Measurements from ENCODE around the gene PCSK1. TPM values are rescaled to one million over a fixed set of nuclear protein-coding genes. Genes with fewer than 3 reads are reported as not detected.

Gene PCSK1
- total RNA-seq, 1 donor from 2014 or later = not detected

DNA sequence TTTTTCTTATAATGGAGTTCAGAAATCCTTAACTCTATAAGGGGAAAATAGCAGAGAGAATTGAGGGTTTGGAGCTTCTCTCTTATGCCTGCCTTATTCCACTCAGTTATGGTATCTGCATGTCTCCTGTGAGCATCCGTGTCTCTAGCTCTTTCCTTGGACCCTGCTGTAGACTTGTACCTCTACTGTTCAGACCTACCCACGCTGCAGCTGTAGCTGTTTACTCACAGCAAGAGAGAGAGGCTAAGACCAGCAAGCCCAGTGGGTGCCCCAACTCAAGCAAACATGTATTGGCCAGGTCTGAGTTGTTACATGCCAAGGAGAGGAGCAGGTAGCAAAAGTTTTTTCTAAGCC is 7.1 kb upstream of the PCSK1 start:
- no peaks in the 10 kb centered on the region for H3K9me3 Mint-ChIP-seq (ENCODE audit: unreplicated experiment)
- TF ChIP-seq, protein P1, sequence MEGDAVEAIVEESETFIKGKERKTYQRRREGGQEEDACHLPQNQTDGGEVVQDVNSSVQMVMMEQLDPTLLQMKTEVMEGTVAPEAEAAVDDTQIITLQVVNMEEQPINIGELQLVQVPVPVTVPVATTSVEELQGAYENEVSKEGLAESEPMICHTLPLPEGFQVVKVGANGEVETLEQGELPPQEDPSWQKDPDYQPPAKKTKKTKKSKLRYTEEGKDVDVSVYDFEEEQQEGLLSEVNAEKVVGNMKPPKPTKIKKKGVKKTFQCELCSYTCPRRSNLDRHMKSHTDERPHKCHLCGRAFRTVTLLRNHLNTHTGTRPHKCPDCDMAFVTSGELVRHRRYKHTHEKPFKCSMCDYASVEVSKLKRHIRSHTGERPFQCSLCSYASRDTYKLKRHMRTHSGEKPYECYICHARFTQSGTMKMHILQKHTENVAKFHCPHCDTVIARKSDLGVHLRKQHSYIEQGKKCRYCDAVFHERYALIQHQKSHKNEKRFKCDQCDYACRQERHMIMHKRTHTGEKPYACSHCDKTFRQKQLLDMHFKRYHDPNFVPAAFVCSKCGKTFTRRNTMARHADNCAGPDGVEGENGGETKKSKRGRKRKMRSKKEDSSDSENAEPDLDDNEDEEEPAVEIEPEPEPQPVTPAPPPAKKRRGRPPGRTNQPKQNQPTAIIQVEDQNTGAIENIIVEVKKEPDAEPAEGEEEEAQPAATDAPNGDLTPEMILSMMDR (IDR thresholded peaks at IDR 0.05) = no peak

DNA sequence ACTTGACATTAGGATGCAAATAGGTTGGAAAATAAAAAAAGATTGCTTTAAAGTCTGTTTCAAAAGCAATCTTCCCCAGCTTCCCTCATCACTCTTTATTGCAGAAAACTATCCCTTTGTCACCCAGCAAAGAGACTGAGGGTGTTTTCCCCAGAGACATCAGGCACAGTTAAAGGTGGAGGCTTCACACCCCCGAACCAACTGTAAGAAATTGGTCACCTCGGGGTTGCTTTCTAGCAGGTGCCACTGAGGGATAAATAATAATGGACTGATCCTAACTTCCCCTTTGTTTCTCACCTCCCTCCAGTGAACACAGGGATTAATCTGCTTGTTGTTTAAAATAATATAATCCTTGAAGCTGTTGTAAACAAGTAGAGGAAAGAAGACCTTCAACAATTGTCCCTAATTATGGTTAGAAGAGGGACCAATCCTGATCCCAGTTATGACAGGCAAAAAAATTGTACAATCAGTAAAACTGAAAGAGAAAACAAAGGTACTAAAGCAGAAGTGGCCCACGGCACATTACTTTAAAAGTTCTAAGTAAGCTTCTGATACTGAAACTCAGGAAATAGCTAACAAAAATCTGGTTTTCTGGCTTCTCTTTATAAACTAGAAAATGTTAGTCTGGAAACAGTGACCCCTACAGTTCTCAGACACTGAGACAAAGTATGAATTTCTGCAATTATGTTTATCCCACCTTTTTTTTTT is 6.6 kb upstream of the PCSK1 start:
- H3K4me3 Mint-ChIP-seq (ENCODE audit: unreplicated experiment) = no peak overlapping the region
- H3K27ac Mint-ChIP-seq (ENCODE audit: unreplicated experiment) = no peak overlapping the region
- TF ChIP-seq, protein P1 (IDR thresholded peaks at IDR 0.05) = peak; percentile 27
- no peak for DNase-seq (ENCODE audit: extremely low spot score, unreplicated experiment)
- no peaks in the 10 kb centered on the region for H3K4me1 Mint-ChIP-seq (ENCODE audit: unreplicated experiment)
- H3K27me3 Mint-ChIP-seq (ENCODE audit: unreplicated experiment) = peaks cover 76% of the 10 kb centered on the region
- H3K36me3 Mint-ChIP-seq (ENCODE audit: unreplicated experiment) = no peaks in the 10 kb centered on the region
- H3K9me3 Mint-ChIP-seq (ENCODE audit: unreplicated experiment) = no peaks in the 10 kb centered on the region

More for the DNA sequence above, 7.1 kb upstream of the PCSK1 start:
- H3K36me3 Mint-ChIP-seq (ENCODE audit: unreplicated experiment) = no peaks in the 10 kb centered on the region
- H3K27ac Mint-ChIP-seq (ENCODE audit: unreplicated experiment) = no peak overlapping the region
- no peaks in the 10 kb centered on the region for H3K4me1 Mint-ChIP-seq (ENCODE audit: unreplicated experiment)
- DNase-seq (ENCODE audit: extremely low spot score, unreplicated experiment) = no peak
- no peak overlapping the region for H3K4me3 Mint-ChIP-seq (ENCODE audit: unreplicated experiment)
- peaks cover 74% of the 10 kb centered on the region for H3K27me3 Mint-ChIP-seq (ENCODE audit: unreplicated experiment)

DNA sequence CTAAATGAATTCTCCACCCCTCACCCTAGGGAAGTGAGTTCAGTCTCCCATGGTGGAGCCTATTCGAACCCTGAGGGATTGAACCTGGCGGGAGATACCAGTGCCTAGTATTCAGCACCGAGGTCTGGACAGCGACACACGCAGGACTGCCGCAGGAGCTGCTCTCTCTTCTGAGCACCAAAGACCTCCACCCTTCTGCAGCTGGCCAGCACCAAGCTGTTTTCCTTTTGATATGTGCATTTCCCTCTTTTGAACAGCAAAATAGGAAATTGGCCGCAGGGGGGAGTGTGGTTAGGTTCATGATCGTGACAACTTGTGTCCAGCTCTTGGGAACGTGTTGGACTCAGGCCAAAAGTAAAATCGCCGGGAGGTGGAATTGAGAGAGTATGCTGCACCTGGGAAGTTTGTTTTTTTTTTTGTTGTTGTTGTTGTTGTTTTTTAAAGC is 1.2 kb upstream of the PCSK1 start:
- H3K27me3 Mint-ChIP-seq (ENCODE audit: unreplicated experiment) = peaks cover 83% of the 10 kb centered on the region
- TF ChIP-seq, protein P1 (IDR thresholded peaks at IDR 0.05) = peak; percentile 9
- peaks cover 28% of the 10 kb centered on the region for H3K4me1 Mint-ChIP-seq (ENCODE audit: unreplicated experiment)
- no peaks in the 10 kb centered on the region for H3K9me3 Mint-ChIP-seq (ENCODE audit: unreplicated experiment)
- H3K4me3 Mint-ChIP-seq (ENCODE audit: unreplicated experiment) = no peak overlapping the region
- H3K27ac Mint-ChIP-seq (ENCODE audit: unreplicated experiment) = no peak overlapping the region
- no peak for DNase-seq (ENCODE audit: extremely low spot score, unreplicated experiment)
- no peaks in the 10 kb centered on the region for H3K36me3 Mint-ChIP-seq (ENCODE audit: unreplicated experiment)

DNA sequence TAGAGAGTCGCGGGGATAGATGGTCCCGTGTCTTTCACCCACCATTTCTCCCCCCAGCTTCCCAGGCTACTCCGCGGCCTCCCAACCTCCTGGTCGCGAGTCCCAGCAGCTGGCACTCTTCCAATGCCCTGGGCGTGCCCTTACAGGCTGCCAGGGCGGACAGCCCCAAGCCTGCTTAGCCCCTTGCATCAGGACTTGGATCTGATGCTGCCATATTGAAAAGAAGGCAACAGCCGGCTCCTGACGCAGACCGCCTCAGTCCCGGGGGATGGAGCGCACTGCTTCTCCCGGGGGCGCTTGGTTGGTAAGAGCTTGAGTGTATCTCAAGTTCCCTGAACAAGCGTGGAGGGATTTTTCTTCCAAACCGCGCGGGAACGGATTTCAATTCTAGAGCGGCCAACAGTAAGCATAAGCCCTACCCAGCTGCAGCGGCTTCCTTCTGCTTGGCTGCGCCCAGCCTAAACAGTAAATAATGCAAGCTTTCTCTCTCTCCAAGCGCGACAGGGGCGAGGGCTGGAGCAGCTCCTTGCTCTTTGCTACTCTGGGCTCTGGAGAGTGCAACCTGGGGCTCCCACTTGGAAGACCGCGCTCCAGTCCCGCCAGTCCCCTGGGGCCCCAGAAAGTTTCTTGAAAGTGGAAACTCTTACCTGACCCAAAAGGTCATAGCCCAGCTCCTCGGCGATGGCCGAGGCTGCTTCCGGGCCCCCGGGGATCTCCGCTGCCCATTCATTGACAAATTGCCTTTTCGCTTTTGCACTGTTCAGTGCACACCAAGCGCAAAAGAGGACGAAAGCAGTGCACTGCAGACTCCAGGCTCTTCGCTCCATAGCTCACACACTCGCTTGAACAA is 607 bp downstream of the PCSK1 start:
- Mint-ChIP-seq H3K9me3 (ENCODE audit: unreplicated experiment) (no peaks in the 10 kb centered on the region), H3K4me1 (ENCODE audit: unreplicated experiment) (peaks cover 28% of the 10 kb centered on the region), H3K4me3 (ENCODE audit: unreplicated experiment) (peak overlapping the region; percentile 23), H3K27me3 (ENCODE audit: unreplicated experiment) (peaks cover 74% of the 10 kb centered on the region), H3K36me3 (ENCODE audit: unreplicated experiment) (no peaks in the 10 kb centered on the region), H3K27ac (ENCODE audit: unreplicated experiment) (no peak overlapping the region)
- no peak for DNase-seq (ENCODE audit: extremely low spot score, unreplicated experiment)
- TF ChIP-seq, protein P1 (IDR thresholded peaks at IDR 0.05) = no peak

Data from osteocyte (in vitro differentiated cells).